PC-3 (cell line): ENCODE data around the gene FOXC2. TPM values are rescaled to one million over a fixed set of nuclear protein-coding genes. Genes with fewer than 3 reads are reported as not detected.

Source experiments
- ATAC-seq: fragments of 200-7000 bp; cut with Tn5 transposase; 2 replicates; pipeline ENCODE4 v1.9.1; 2020; ENCODE audit warnings: mild to moderate bottlenecking, moderate library complexity
- BruUV-seq: library from RNA; stranded (reverse); fragments of 400-500 nt; replicated peaks from 2 replicates; lab custom pipeline; 2021; lab: Mats Ljungman, UMichigan
- CTCF ChIA-PET: fragments of 300-600 bp; sonication (Branson Sonifier 250); formaldehyde crosslinking; loops from one replicate; lab custom pipeline; 2022; ENCODE audit warnings: antibody characterized with exemption; lab: Charles Lee
- POLR2A ChIA-PET: fragments of 300-600 bp; sonication (Branson Sonifier 250); formaldehyde crosslinking; loops from one replicate; lab custom pipeline; 2022; ENCODE audit warnings: antibody characterized with exemption; ENCODE audit not compliant: unreplicated experiment; lab: Charles Lee
- DNase-seq: peaks from one replicate; pipeline ENCODE4 v3.0.0-alpha.2; 2015
- H2AFZ ChIP-seq: fragments of 300-600 bp; sonication (generic); 2 replicates; pipeline ENCODE4 v1.6.0; 2016; ENCODE audit warnings: antibody characterized with exemption, low read length
- H3F3A ChIP-seq: fragments of 300-600 bp; sonication (generic); one replicate; pipeline ENCODE4 v1.6.0; 2017; ENCODE audit warnings: antibody characterized with exemption, low read length, control low read depth, mild to moderate bottlenecking; ENCODE audit not compliant: unreplicated experiment
- H3K27ac ChIP-seq: fragments of 300-600 bp; sonication (generic); 2 replicates; pipeline ENCODE4 v1.5.1; 2016; ENCODE audit warnings: mild to moderate bottlenecking, low read length
- H3K27me3 ChIP-seq: fragments of 300-600 bp; sonication (generic); 2 replicates; pipeline ENCODE4 v1.6.1; 2016; ENCODE audit warnings: low read length, mixed read lengths
- H3K36me3 ChIP-seq: fragments of 300-600 bp; sonication (generic); 2 replicates; pipeline ENCODE4 v1.6.1; 2016; ENCODE audit warnings: low read depth, mixed run types, low read length, mixed read lengths
- H3K4me1 ChIP-seq: fragments of 300-600 bp; sonication (generic); 2 replicates; pipeline ENCODE4 v1.5.1; 2016; ENCODE audit warnings: low read length; ENCODE audit not compliant: insufficient read depth
- H3K4me2 ChIP-seq: fragments of 300-600 bp; sonication (generic); 2 replicates; pipeline ENCODE4 v1.6.0; 2016; ENCODE audit warnings: low read length
- H3K4me3 ChIP-seq: fragments of 300-600 bp; sonication (generic); 2 replicates; pipeline ENCODE4 v1.5.1; 2016; ENCODE audit warnings: mild to moderate bottlenecking, low read length, mixed read lengths
- H3K79me2 ChIP-seq: fragments of 300-600 bp; sonication (generic); 2 replicates; pipeline ENCODE4 v1.6.1; 2017; ENCODE audit warnings: low read length, mixed read lengths
- H3K9ac ChIP-seq: fragments of 300-600 bp; sonication (generic); 2 replicates; pipeline ENCODE4 v1.6.0; 2016; ENCODE audit warnings: mild to moderate bottlenecking, low read length
- H3K9me2 ChIP-seq: fragments of 300-600 bp; sonication (generic); replicated peaks from 2 replicates; pipeline ENCODE4 v1.6.1; 2016; ENCODE audit warnings: mixed run types, low read length, mixed read lengths
- H3K9me3 ChIP-seq: fragments of 300-600 bp; sonication (generic); 2 replicates; pipeline ENCODE4 v1.6.1; 2016; ENCODE audit warnings: low read length, mixed read lengths
- H4K20me1 ChIP-seq: fragments of 300-600 bp; sonication (generic); 2 replicates; pipeline ENCODE4 v1.6.1; 2016; ENCODE audit warnings: low read length, mixed read lengths
- CTCF ChIP-seq: fragments of 300-600 bp; sonication (generic); conservative IDR thresholded peaks from 2 replicates; pipeline ENCODE4 v1.5.1; 2017; ENCODE audit warnings: antibody characterized with exemption, low read depth, mild to moderate bottlenecking, low read length
- EZH2 ChIP-seq: fragments of 300-600 bp; sonication (generic); IDR thresholded peaks from one replicate; pipeline ENCODE4 v1.6.1; 2017; ENCODE audit warnings: antibody characterized with exemption, mild to moderate bottlenecking, low read length; ENCODE audit not compliant: unreplicated experiment
- EZH2phosphoT487 ChIP-seq: fragments of 300-600 bp; sonication (generic); IDR thresholded peaks from 2 replicates; pipeline ENCODE4 v1.6.1; 2018; ENCODE audit warnings: mild to moderate bottlenecking, antibody characterized with exemption, low read length, borderline replicate concordance
- intact Hi-C: fragments of 100-400 bp; cut with micrococcal nuclease; formaldehyde crosslinking; loops from 2 replicates; pipeline ENCODE4 v1.9.0; 2023
- total RNA-seq: library from RNA; depleted of rRNA; stranded (reverse); fragments of >200 nt; gene quantifications from 2 replicates; pipeline ENCODE4 v1.2.3, GENCODE V29; 2014

FOXC2 gene
- total RNA-seq, 1 experiment from 2014 or later = not detected

DNA sequence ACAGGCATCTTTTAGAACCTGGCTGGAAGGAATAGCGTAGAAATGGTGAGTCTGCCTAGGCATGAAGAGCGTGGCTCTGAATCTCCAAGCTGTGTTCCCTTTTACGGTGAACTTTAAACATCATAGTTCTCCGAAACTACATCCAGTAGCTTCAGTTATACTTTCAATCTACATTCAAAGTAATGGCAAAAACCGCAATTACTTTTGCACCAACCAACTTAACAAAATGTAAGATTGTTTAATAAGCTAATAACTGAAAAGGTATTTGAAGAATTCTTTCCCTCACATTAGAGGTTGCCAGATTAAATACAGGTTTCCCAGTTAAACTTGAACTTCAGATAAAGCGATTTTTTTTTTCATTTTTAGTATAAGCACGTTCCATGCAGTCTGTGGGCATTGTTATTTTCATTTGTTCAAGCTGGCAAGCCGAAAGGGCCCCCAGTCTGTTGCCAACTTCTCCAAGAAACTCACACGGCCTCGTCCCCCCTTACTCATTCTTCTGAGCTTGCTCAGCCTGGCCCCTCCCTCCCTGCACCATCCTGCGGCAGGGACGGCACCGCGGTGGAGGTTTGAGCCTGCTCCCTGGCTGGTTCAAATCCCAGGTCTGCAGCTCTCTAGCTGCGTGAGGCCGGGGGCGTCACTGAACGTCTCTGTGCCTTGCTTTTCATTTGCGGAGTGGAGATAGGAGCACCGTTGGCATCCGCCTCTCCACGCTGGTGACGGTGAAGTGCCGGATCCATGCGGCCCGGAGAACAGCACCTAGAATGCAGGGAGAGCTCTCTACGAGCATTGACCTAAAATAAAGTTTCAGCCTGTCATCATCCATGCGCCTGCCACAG, 8.1 kb upstream of the FOXC2 start:
- Histone ChIP-seq H3K79me2 (peaks cover 11% of the 10 kb centered on the region), H3K4me2 (no peak overlapping the region), H3K4me3 (no peak overlapping the region), H3F3A (no peaks in the 10 kb centered on the region), H3K27ac (no peak overlapping the region), H4K20me1 (no peaks in the 10 kb centered on the region), H3K9ac (no peak overlapping the region), H3K36me3 (no peaks in the 10 kb centered on the region), H2AFZ (no peak overlapping the region), H3K9me2 (no peaks in the 10 kb centered on the region), H3K9me3 (no peaks in the 10 kb centered on the region), H3K27me3 (no peaks in the 10 kb centered on the region), H3K4me1 (peaks cover 8% of the 10 kb centered on the region)
- BruUV-seq = no TSS peak
- no peak for TF ChIP-seq CTCF
- TF ChIP-seq EZH2phosphoT487 = no peak
- TF ChIP-seq EZH2 = no peak
- intact Hi-C loops = no loop called here
- ChIA-PET POLR2A (no interaction called here), CTCF (no interaction called here)
- DNase-seq (no peak), ATAC-seq (no peak)

DNA sequence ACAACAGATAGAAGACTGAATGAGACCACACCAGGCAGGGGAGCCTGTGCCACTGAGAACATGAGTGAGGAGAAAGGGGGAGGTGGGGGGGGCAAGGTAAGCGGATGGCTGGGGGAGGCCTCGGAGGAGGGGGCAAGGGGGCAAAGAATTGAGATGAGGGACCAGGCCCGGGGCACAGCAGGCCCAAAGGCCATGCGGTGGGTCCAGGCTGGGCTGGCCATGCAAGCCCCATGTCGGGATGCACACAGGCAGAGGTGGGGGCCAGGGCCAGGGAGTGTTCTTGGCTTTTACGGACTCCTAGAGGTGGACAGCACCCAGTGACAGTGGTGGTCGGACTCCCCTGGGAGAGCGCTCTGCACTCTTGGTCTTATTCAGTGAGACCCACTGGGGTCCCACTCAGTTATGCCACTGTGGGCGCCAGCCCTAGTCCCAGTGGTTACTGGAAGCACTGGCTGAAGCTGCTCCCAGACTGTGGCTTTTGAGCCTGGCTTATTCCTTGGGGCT, 6.8 kb upstream of the FOXC2 start:
- intact Hi-C loops = loop anchor here (5.0 kb wide), 1 partner anchor 457 kb away; no protein-coding TSS in a partner anchor
- no peaks in the 10 kb centered on the region for H3K9me2 ChIP-seq
- TF ChIP-seq CTCF (no peak), EZH2 (no peak), EZH2phosphoT487 (no peak)
- no peaks in the 10 kb centered on the region for H3K9me3 ChIP-seq
- DNase-seq (no peak), ATAC-seq (no peak)
- no peak overlapping the region for H3K9ac ChIP-seq
- no peaks in the 10 kb centered on the region for H3K27me3 ChIP-seq
- peaks cover 16% of the 10 kb centered on the region for H3K4me1 ChIP-seq
- no peaks in the 10 kb centered on the region for H3F3A ChIP-seq
- H3K4me2 ChIP-seq = no peak overlapping the region
- POLR2A ChIA-PET = no interaction called here
- peaks cover 1% of the 10 kb centered on the region for H3K79me2 ChIP-seq
- no peaks in the 10 kb centered on the region for H3K36me3 ChIP-seq
- H3K27ac ChIP-seq = no peak overlapping the region
- CTCF ChIA-PET = no interaction called here
- H3K4me3 ChIP-seq = no peak overlapping the region
- BruUV-seq = no TSS peak
- H4K20me1 ChIP-seq = no peaks in the 10 kb centered on the region
- no peak overlapping the region for H2AFZ ChIP-seq

GRCh38 chr16:86562356-86562755, 4.3 kb upstream of the FOXC2 start:
- POLR2A ChIA-PET = no interaction called here
- TF ChIP-seq EZH2phosphoT487 (no peak), EZH2 (no peak), CTCF (no peak)
- no peaks in the 10 kb centered on the region for H3K9me2 ChIP-seq

More at GRCh38 chr16:86562356-86562755, 4.3 kb upstream of the FOXC2 start:
- ATAC-seq (no peak), DNase-seq (no peak)
- Histone ChIP-seq H3K4me1 (peaks cover 15% of the 10 kb centered on the region), H3F3A (no peaks in the 10 kb centered on the region), H3K9me3 (no peaks in the 10 kb centered on the region), H3K79me2 (no peaks in the 10 kb centered on the region), H3K4me2 (no peak overlapping the region), H2AFZ (no peak overlapping the region), H3K36me3 (no peaks in the 10 kb centered on the region), H3K9ac (no peak overlapping the region), H3K27ac (no peak overlapping the region), H4K20me1 (no peaks in the 10 kb centered on the region), H3K4me3 (no peak overlapping the region), H3K27me3 (no peaks in the 10 kb centered on the region)
- CTCF ChIA-PET = no interaction called here
- intact Hi-C loops = loop anchor here (5.0 kb wide), 1 partner anchor 455 kb away; no protein-coding TSS in a partner anchor
- BruUV-seq = no TSS peak
